ENCODE results near the gene HBE1. TPM values are rescaled to one million over a fixed set of nuclear protein-coding genes. Genes with fewer than 3 reads are reported as not detected.

Gene HBE1
- total and polyA plus RNA-seq, 2 experiments from 2014 or later: not detected

GRCh38 chr11:5307256-5308019, 37.7 kb upstream of the HBE1 start (continued):
- TF ChIP-seq ZNF114 (CRISPR knock-in tag; IDR thresholded peaks at IDR 0.05): no peak
- no peak for TF ChIP-seq CREB1 (CRISPR knock-in tag; IDR thresholded peaks at IDR 0.05; ENCODE audit: low read depth)
- no peak for TF ChIP-seq POLR2AphosphoS5 (IDR thresholded peaks at IDR 0.05; ENCODE audit: low read depth)
- TF ChIP-seq EZH2phosphoT487 (IDR thresholded peaks at IDR 0.05; ENCODE audit: unreplicated experiment): no peak
- no peak for TF ChIP-seq STAT1 (IDR thresholded peaks at IDR 0.05; ENCODE audit: unreplicated experiment)

GRCh38 chr11:5304046-5304445, 34.3 kb upstream of the HBE1 start:
- no peaks in the 10 kb centered on the region for H3K9me3 Mint-ChIP-seq
- Histone ChIP-seq H3K9me2 (ENCODE audit: insufficient read depth) (no peaks in the 10 kb centered on the region), H3K27me3 (ENCODE audit: insufficient read depth) (no peaks in the 10 kb centered on the region), H3F3A (replicated peaks; ENCODE audit: low read depth) (no peaks in the 10 kb centered on the region), H3K79me2 (replicated peaks; ENCODE audit: insufficient read depth) (no peaks in the 10 kb centered on the region), H2AFZ (no peak overlapping the region), H3K27ac (ENCODE audit: low read depth) (no peak overlapping the region), H3K36me3 (ENCODE audit: insufficient read depth) (no peaks in the 10 kb centered on the region), H4K20me1 (replicated peaks; ENCODE audit: insufficient read depth) (no peaks in the 10 kb centered on the region; the same call in 1 of the 2 replicates), H3K4me3 (no peak overlapping the region), H3K4me2 (no peak overlapping the region), H3K4me1 (ENCODE audit: insufficient read depth) (no peaks in the 10 kb centered on the region)
- H3K4me1 Mint-ChIP-seq: no peaks in the 10 kb centered on the region
- DNase-seq (ENCODE audit: low spot score) (no peak), ATAC-seq (no peak)
- H3K27me3 Mint-ChIP-seq (ENCODE audit: insufficient read depth, low read depth, poor library complexity): no peaks in the 10 kb centered on the region
- TF ChIP-seq CREB1 (CRISPR knock-in tag; IDR thresholded peaks at IDR 0.05; ENCODE audit: low read depth): no peak
- no peak for TF ChIP-seq NANOG (IDR thresholded peaks at IDR 0.05; ENCODE audit: borderline replicate concordance)
- no peak for TF ChIP-seq ETS1 (IDR thresholded peaks at IDR 0.05)
- TF ChIP-seq STAT1 (IDR thresholded peaks at IDR 0.05; ENCODE audit: unreplicated experiment): no peak
- no peak for TF ChIP-seq ZNF331 (CRISPR knock-in tag; IDR thresholded peaks at IDR 0.05; ENCODE audit: low read depth)
- TF ChIP-seq REST (IDR thresholded peaks at IDR 0.05; ENCODE audit: unreplicated experiment): no peak
- no peak for TF ChIP-seq ZNF462 (CRISPR knock-in tag; IDR thresholded peaks at IDR 0.05)
- TF ChIP-seq JUNB (IDR thresholded peaks at IDR 0.05; ENCODE audit: unreplicated experiment): no peak
- no peaks in the 10 kb centered on the region for H3K36me3 Mint-ChIP-seq (ENCODE audit: low read depth)
- H3K27ac Mint-ChIP-seq: no peak overlapping the region
- H3K4me3 Mint-ChIP-seq: no peak overlapping the region
